Measurements from ENCODE around the gene ANOS1.
"Not testable (repeated sequence)": the region's sequence is repeated elsewhere in the genome, so short reads cannot be mapped to it uniquely, and the experiment has no call there.

The ANOS1 gene

DNA sequence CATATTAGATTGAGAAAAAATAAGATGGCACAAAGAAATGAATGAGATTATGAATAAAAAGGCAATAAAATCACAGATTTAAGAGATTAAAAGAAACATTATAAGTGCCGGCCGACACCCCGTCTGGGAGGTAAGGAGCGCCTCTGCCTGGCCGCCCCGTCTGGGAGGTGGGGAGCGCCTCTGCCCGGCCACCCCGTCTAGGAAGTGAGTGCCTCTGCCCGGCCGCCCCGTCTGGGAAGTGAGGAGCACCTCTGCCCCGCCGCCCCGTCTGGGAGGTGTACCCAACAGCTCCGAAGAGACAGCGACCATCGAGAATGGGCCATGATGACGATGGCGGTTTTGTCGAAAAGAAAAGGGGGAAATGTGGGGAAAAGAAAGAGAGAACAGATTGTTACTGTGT, 229.8 kb downstream of the ANOS1 start:
- H3K79me2 ChIP-seq (ENCODE audit: control insufficient read depth, insufficient read depth, low read length, poor library complexity); DNase-seq; H3K23ac ChIP-seq (ENCODE audit: low read length); H3K27ac ChIP-seq (ENCODE audit: low read depth, low read length); H3K14ac ChIP-seq (ENCODE audit: low read length); H4K91ac ChIP-seq (ENCODE audit: low read depth, low read length); H3K4me1 ChIP-seq (ENCODE audit: control insufficient read depth in 1 of 2, insufficient read depth in 2 of 2, low read length in 2 of 2); H2BK120ac ChIP-seq (ENCODE audit: insufficient read depth, low read length, poor library complexity); H4K12ac ChIP-seq (ENCODE audit: low read depth, low read length); H4K8ac ChIP-seq (ENCODE audit: low read depth, low read length); H2BK5ac ChIP-seq (ENCODE audit: low read depth, low read length, poor library complexity); H2AK5ac ChIP-seq (ENCODE audit: low read length); H3K4ac ChIP-seq (ENCODE audit: low read depth, low read length); H3K4me3 ChIP-seq (ENCODE audit: low read depth, low read length); H3K18ac ChIP-seq (ENCODE audit: low read length); H3K27me3 ChIP-seq (ENCODE audit: insufficient read depth, low read length); H3K9ac ChIP-seq (ENCODE audit: low read length); H3K4me2 ChIP-seq (ENCODE audit: low read length); H2BK12ac ChIP-seq (ENCODE audit: low read length); H3K36me3 ChIP-seq (ENCODE audit: control insufficient read depth in 1 of 2, insufficient read depth in 2 of 2, low read length in 2 of 2); H2AFZ ChIP-seq (ENCODE audit: insufficient read depth, low read length, poor library complexity); H3K79me1 ChIP-seq (ENCODE audit: low read length); H3K9me3 ChIP-seq (ENCODE audit: insufficient read depth, low read depth, low read length): not testable (repeated sequence)
- no CpG with 5 or more reads among the region's 21 CpGs for WGBS (ENCODE audit: extremely low coverage, insufficient coverage, insufficient read length)

DNA sequence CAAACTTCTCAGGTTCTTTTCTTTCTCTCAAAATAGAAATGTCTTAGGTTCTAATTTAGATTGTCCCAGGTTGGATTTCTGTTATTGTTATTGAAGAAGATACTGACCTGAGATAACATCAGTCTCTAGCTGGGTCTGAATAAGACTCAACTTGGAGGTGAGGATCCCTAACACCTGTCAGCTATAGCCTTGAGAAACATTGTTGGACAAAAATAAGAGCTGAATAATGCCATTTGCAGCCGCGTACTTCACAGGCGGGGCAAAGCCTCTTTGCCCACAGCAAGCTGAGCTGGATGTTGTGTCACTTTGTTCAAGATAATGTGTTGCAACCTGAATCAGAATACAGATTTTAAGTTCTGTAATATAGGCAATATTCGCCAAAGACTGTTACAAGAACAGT, 231.7 kb downstream of the ANOS1 start:
- no peak overlapping the region for H2BK120ac ChIP-seq (ENCODE audit: insufficient read depth, low read length, poor library complexity)
- no peak overlapping the region for H3K4ac ChIP-seq (ENCODE audit: low read depth, low read length)
- no peak overlapping the region for H3K9ac ChIP-seq (ENCODE audit: low read length)
- H4K12ac ChIP-seq (ENCODE audit: low read depth, low read length), result no peak overlapping the region
- no peak overlapping the region for H2AFZ ChIP-seq (ENCODE audit: insufficient read depth, low read length, poor library complexity)
- H2BK5ac ChIP-seq (ENCODE audit: low read depth, low read length, poor library complexity), result no peak overlapping the region
- no peaks in the 10 kb centered on the region for H3K79me2 ChIP-seq (ENCODE audit: control insufficient read depth, insufficient read depth, low read length, poor library complexity)
- no peak overlapping the region for H3K14ac ChIP-seq (ENCODE audit: low read length)
- DNase-seq, result no peak
- no peak overlapping the region for H4K91ac ChIP-seq (ENCODE audit: low read depth, low read length)
- no peak overlapping the region for H3K4me3 ChIP-seq (ENCODE audit: low read depth, low read length)
- H3K36me3 ChIP-seq (ENCODE audit: control insufficient read depth in 1 of 2, insufficient read depth in 2 of 2, low read length in 2 of 2), result no peaks in the 10 kb centered on the region
- WGBS (ENCODE audit: extremely low coverage, insufficient coverage, insufficient read length), result no CpG with 5 or more reads among the region's 4 CpGs
- H3K27me3 ChIP-seq (ENCODE audit: insufficient read depth, low read length), result no peaks in the 10 kb centered on the region
- H3K27ac ChIP-seq (ENCODE audit: low read depth, low read length), result no peak overlapping the region
- no peak overlapping the region for H4K8ac ChIP-seq (ENCODE audit: low read depth, low read length)
- no peak overlapping the region for H3K4me2 ChIP-seq (ENCODE audit: low read length)
- no peaks in the 10 kb centered on the region for H3K4me1 ChIP-seq (ENCODE audit: control insufficient read depth in 1 of 2, insufficient read depth in 2 of 2, low read length in 2 of 2)
- no peaks in the 10 kb centered on the region for H3K9me3 ChIP-seq (ENCODE audit: insufficient read depth, low read depth, low read length)
- H3K79me1 ChIP-seq (ENCODE audit: low read length), result no peaks in the 10 kb centered on the region
- no peak overlapping the region for H2AK5ac ChIP-seq (ENCODE audit: low read length)
- no peak overlapping the region for H2BK12ac ChIP-seq (ENCODE audit: low read length)
- H3K23ac ChIP-seq (ENCODE audit: low read length), result no peak overlapping the region
- no peak overlapping the region for H3K18ac ChIP-seq (ENCODE audit: low read length)

GRCh38 chrX:8495036-8495435, 236.9 kb downstream of the ANOS1 start:
- H3K79me1 ChIP-seq (ENCODE audit: low read length); H3K27me3 ChIP-seq (ENCODE audit: insufficient read depth, low read length); H3K14ac ChIP-seq (ENCODE audit: low read length); H3K36me3 ChIP-seq (ENCODE audit: control insufficient read depth in 1 of 2, insufficient read depth in 2 of 2, low read length in 2 of 2); H4K91ac ChIP-seq (ENCODE audit: low read depth, low read length); H2BK5ac ChIP-seq (ENCODE audit: low read depth, low read length, poor library complexity); H2AK5ac ChIP-seq (ENCODE audit: low read length); H2BK120ac ChIP-seq (ENCODE audit: insufficient read depth, low read length, poor library complexity); H2BK12ac ChIP-seq (ENCODE audit: low read length); H2AFZ ChIP-seq (ENCODE audit: insufficient read depth, low read length, poor library complexity); H3K27ac ChIP-seq (ENCODE audit: low read depth, low read length); H3K9me3 ChIP-seq (ENCODE audit: insufficient read depth, low read depth, low read length); H3K23ac ChIP-seq (ENCODE audit: low read length); H3K79me2 ChIP-seq (ENCODE audit: control insufficient read depth, insufficient read depth, low read length, poor library complexity); H4K8ac ChIP-seq (ENCODE audit: low read depth, low read length); DNase-seq; H3K4me3 ChIP-seq (ENCODE audit: low read depth, low read length); H3K4me2 ChIP-seq (ENCODE audit: low read length); H3K4me1 ChIP-seq (ENCODE audit: control insufficient read depth in 1 of 2, insufficient read depth in 2 of 2, low read length in 2 of 2); H3K4ac ChIP-seq (ENCODE audit: low read depth, low read length); H4K12ac ChIP-seq (ENCODE audit: low read depth, low read length); H3K18ac ChIP-seq (ENCODE audit: low read length); H3K9ac ChIP-seq (ENCODE audit: low read length): not testable (repeated sequence)
- no CpG with 5 or more reads among the region's 4 CpGs for WGBS (ENCODE audit: extremely low coverage, insufficient coverage, insufficient read length)

DNA sequence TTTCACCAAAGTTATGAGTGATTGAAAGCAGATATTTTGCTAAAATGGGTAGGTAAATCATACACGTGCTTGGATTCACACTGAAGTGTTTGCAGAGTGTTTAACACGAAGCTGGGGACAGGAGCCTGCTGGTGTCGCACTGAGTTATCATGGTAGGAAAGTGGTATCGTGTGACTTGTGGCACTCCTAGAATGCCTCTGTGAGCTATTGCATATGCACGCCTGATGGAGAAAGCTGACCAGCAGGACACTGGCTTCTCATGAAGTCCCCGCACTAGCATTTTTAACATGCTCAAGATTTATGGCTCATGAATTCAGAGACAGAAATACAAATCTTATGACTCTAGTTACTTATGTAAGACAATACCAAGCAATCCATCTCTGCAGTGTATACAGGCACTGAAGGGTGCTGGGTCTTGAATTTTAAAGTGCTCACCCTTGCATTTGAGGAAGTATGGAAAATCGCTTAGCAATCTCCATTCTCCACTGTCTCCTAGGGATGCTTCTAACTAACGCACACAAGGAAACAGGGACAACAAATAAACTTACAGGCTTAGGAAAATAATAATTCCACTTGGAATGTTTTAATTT, 247.5 kb downstream of the ANOS1 start:
- Histone ChIP-seq H3K14ac (ENCODE audit: low read length) (no peak overlapping the region), H4K91ac (ENCODE audit: low read depth, low read length) (no peak overlapping the region), H3K36me3 (ENCODE audit: control insufficient read depth in 1 of 2, insufficient read depth in 2 of 2, low read length in 2 of 2) (no peaks in the 10 kb centered on the region), H3K79me2 (ENCODE audit: control insufficient read depth, insufficient read depth, low read length, poor library complexity) (no peaks in the 10 kb centered on the region), H2AK5ac (ENCODE audit: low read length) (no peak overlapping the region), H3K4me1 (ENCODE audit: control insufficient read depth in 1 of 2, insufficient read depth in 2 of 2, low read length in 2 of 2) (no peaks in the 10 kb centered on the region), H3K27me3 (ENCODE audit: insufficient read depth, low read length) (no peaks in the 10 kb centered on the region), H3K9ac (ENCODE audit: low read length) (no peak overlapping the region), H3K27ac (ENCODE audit: low read depth, low read length) (no peak overlapping the region), H3K9me3 (ENCODE audit: insufficient read depth, low read depth, low read length) (no peaks in the 10 kb centered on the region), H3K79me1 (ENCODE audit: low read length) (no peaks in the 10 kb centered on the region), H3K4ac (ENCODE audit: low read depth, low read length) (no peak overlapping the region), H4K8ac (ENCODE audit: low read depth, low read length) (no peak overlapping the region), H2AFZ (ENCODE audit: insufficient read depth, low read length, poor library complexity) (no peak overlapping the region), H3K4me2 (ENCODE audit: low read length) (no peak overlapping the region), H2BK5ac (ENCODE audit: low read depth, low read length, poor library complexity) (no peak overlapping the region), H2BK120ac (ENCODE audit: insufficient read depth, low read length, poor library complexity) (no peak overlapping the region), H3K23ac (ENCODE audit: low read length) (no peak overlapping the region), H2BK12ac (ENCODE audit: low read length) (no peak overlapping the region), H3K4me3 (ENCODE audit: low read depth, low read length) (no peak overlapping the region), H4K12ac (ENCODE audit: low read depth, low read length) (no peak overlapping the region), H3K18ac (ENCODE audit: low read length) (no peak overlapping the region)
- no CpG with 5 or more reads among the region's 8 CpGs for WGBS (ENCODE audit: extremely low coverage, insufficient coverage, insufficient read length)
- peak; percentile 76 to 86 for DNase-seq
